ENCODE measurements around the gene WHRN.

- TF ChIP-seq CHD4 (IDR thresholded peaks at IDR 0.05; ENCODE audit: insufficient read depth, insufficient replicate concordance, low read depth, low read length, poor library complexity, severe bottlenecking), result no peak
- TF ChIP-seq JUNB (CRISPR knock-in tag; conservative IDR thresholded peaks at IDR 0.05), result no peak
- TF ChIP-seq KDM4B (IDR thresholded peaks at IDR 0.05; ENCODE audit: borderline replicate concordance in 2 of 2, low read depth in 1 of 2), result no peak
- TF ChIP-seq, protein P1, sequence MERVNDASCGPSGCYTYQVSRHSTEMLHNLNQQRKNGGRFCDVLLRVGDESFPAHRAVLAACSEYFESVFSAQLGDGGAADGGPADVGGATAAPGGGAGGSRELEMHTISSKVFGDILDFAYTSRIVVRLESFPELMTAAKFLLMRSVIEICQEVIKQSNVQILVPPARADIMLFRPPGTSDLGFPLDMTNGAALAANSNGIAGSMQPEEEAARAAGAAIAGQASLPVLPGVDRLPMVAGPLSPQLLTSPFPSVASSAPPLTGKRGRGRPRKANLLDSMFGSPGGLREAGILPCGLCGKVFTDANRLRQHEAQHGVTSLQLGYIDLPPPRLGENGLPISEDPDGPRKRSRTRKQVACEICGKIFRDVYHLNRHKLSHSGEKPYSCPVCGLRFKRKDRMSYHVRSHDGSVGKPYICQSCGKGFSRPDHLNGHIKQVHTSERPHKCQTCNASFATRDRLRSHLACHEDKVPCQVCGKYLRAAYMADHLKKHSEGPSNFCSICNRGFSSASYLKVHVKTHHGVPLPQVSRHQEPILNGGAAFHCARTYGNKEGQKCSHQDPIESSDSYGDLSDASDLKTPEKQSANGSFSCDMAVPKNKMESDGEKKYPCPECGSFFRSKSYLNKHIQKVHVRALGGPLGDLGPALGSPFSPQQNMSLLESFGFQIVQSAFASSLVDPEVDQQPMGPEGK (CRISPR knock-in tag; IDR thresholded peaks at IDR 0.05; ENCODE audit: borderline replicate concordance), result no peak
- TF ChIP-seq EZH2 (IDR thresholded peaks at IDR 0.05; ENCODE audit: borderline replicate concordance, low read depth, low read length), result no peak
- no peak for TF ChIP-seq POLR2AphosphoS5 (IDR thresholded peaks at IDR 0.05; ENCODE audit: control insufficient read depth, insufficient read depth, low read depth, low read length)
- TF ChIP-seq IRF2 (CRISPR knock-in tag; IDR thresholded peaks at IDR 0.05), result no peak
- TF ChIP-seq MYC (IDR thresholded peaks at IDR 0.05; ENCODE audit: low read depth, low read length), result no peak
- no peak for TF ChIP-seq MYC (CRISPR knock-in tag; IDR thresholded peaks at IDR 0.05; ENCODE audit: borderline replicate concordance, low read depth)
- TF ChIP-seq TRIM25 (IDR thresholded peaks at IDR 0.05; ENCODE audit: borderline replicate concordance), result no peak
- no peak for TF ChIP-seq ETV1 (tag; conservative IDR thresholded peaks at IDR 0.05; ENCODE audit: low read depth)
- no peak for TF ChIP-seq HDAC1 (IDR thresholded peaks at IDR 0.05)
- TF ChIP-seq RAD21 (CRISPR knock-in tag; conservative IDR thresholded peaks at IDR 0.05 in 1 of 2, IDR thresholded peaks at IDR 0.05 in 1 of 2), result no peak
- no peak for TF ChIP-seq BRCA1 (IDR thresholded peaks at IDR 0.05)
- no peak for TF ChIP-seq BRCA1 (CRISPR knock-in tag; IDR thresholded peaks at IDR 0.05)
These were observed 24.0 kb upstream of the WHRN start for GRCh38 chr9:114529285-114529684.

Data from K562 (cell line).